ENCODE data around the gene MAMDC4.

DNA sequence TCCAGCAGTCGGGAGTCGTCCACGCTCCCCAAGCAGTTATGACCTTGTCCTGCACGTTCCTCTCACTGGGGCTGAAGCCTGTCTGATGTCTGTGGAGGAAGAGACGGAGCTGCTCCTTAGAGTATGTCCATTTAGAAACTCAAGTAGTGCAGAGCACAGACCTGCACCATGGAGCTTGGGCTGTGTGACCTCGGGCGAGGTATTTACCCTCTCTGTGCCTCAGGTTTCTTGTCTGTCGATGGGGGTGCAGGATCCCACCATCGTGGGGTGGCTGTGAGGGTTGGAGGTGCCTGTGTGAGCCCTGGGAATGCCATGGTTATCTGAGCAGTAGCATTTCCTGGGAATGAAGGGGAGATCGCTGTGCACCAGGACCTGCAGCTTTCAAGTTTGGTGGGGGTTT is 48.4 kb downstream of the MAMDC4 start:
- TF ChIP-seq CTCF (IDR thresholded peaks at IDR 0.05; ENCODE audit: borderline replicate concordance, extremely low read depth, low read length, poor library complexity, severe bottlenecking), result no peak
- no peak for TF ChIP-seq EZH2 (IDR thresholded peaks at IDR 0.05; ENCODE audit: borderline replicate concordance, low read depth, low read length, severe bottlenecking)

All from DND-41 (cell line).